ENCODE results near the gene CHERP.

- TF ChIP-seq CTCF (IDR thresholded peaks at IDR 0.05; ENCODE audit: low read length) = no peak
- TF ChIP-seq EZH2 (IDR thresholded peaks at IDR 0.05; ENCODE audit: borderline replicate concordance, low read length) = no peak
Observed at GRCh38 chr19:16554776-16555175, 12.5 kb upstream of the CHERP start.
